GM21529 (cell line): ENCODE measurements around the gene NCSTN.
"Not testable (repeated sequence)": the region's sequence is repeated elsewhere in the genome, so short reads cannot be mapped to it uniquely, and the experiment has no call there.

Source experiments
- ATAC-seq: cut with Tn5 transposase; IDR thresholded peaks from one replicate; pipeline ENCODE4 v1.9.1; 2021; ENCODE audit not compliant: unreplicated experiment

NCSTN gene

DNA sequence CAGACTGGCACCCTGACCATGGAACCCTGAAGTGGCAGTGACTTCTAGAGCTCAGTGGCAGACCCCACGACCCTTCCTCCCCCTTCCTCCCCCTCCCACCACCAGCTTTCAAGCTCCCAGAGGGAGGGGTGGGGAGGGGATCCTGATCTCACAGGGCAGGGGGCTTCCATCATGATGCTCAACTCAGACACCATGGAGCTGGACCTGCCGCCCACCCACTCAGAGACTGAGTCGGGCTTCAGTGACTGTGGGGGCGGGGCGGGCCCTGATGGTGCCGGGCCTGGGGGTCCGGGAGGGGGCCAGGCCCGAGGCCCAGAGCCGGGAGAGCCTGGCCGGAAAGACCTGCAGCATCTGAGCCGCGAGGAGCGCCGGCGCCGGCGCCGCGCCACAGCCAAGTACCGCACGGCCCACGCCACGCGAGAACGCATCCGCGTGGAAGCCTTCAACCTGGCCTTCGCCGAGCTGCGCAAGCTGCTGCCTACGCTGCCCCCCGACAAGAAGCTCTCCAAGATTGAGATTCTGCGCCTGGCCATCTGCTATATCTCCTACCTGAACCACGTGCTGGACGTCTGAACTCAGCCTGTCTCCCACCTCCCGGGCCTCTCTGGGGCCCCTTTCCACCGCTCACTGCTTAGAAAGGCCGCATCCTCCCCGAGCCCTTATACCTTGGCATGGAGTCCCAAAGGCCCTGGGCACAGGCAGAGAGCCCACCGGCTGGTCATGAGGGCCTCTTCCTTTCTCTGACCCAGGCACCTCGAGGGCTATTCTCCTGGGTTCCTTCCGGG lies 27.6 kb downstream of the NCSTN start:
- no peak for ATAC-seq

GRCh38 chr1:160371346-160371631 lies 28.1 kb downstream of the NCSTN start:
- ATAC-seq: no peak

GRCh38 chr1:160371756-160372155 lies 28.6 kb downstream of the NCSTN start:
- ATAC-seq: no peak

DNA sequence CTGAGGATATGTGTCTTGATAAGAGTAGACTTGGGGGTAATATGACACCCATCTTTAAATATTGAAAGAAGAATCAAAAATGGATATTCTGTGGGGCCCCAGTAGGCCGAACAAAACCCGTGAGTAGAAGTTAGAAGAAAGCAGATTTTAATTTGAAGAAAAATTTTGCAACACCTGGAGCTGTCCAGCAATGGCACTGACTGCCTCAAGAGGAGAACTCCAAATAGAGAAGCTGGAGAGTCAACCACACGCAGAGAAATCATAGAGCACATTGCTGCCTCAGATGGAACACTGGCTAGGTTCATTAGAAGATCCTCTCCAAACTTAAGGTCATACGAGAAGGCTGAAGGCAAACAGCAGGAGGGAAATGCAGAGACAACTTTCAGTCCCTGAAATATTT lies 30.5 kb downstream of the NCSTN start:
- no peak for ATAC-seq

DNA sequence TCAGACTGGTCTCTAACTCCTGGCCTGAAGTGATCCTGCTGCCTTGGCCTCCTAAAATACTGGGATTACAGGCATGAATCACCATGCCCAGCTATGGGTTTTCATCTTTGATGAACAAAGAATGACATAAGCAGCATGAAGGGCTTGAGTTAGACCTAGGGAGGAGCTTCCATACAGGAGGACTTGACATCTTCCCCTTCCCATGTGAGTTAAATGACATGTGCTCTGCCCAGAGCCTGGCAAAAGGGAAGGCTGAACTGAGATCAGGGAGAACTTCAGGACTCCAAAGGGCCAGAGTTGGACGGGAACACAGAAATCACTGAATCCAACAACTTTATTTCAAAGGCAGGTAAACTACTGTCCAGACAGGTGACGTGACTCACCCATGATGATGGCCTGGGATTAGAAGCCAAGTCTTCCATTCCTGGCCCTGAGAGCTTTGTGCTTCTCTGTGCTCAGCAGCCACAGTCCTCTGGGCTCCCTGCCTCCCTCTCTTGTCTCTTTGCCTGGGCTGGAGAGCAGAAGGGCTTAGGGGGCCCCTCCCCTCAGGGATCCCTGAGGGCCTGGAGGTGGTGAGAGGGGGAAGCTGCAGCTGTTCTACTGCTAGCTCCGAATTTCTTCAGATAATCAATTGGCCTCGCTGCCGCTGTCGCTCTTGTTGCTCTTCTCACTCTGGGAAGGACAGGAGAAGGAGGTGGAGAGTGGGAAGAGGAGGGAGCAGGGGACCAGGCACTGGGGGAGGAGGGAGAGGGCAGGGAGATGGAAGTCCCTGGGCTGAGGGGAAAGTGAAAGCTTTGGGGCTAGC lies 31.3 kb downstream of the NCSTN start:
- ATAC-seq: no peak

GRCh38 chr1:160375788-160376524 lies 32.8 kb downstream of the NCSTN start:
- no peak for ATAC-seq

GRCh38 chr1:160376525-160377131 lies 33.4 kb downstream of the NCSTN start:
- ATAC-seq: no peak

GRCh38 chr1:160377585-160378206 lies 34.5 kb downstream of the NCSTN start:
- no peak for ATAC-seq

DNA sequence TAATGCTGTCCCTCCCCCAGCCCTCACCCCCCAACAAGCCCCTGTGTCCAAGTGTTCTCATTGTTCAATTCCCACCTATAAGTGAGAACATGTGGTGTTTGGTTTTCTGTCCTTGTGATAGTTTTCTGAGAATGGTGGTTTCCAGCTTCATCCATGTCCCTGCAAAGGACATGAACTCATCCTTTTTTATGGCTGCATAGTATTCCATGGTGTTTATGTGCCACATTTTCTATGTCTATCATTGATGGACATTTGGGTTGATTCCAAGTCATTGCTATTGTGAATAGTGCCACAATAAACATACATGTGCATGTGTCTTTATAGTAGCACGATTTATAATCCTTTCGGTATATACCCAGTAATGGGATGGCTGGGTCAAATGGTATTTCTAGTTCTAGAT lies 41.6 kb downstream of the NCSTN start:
- not testable (repeated sequence) for ATAC-seq

- not testable (repeated sequence) for ATAC-seq
Observed at GRCh38 chr1:160388406-160388805, 45.2 kb downstream of the NCSTN start.

- ATAC-seq: no peak
Observed at GRCh38 chr1:160394673-160395072, 51.5 kb downstream of the NCSTN start.

GRCh38 chr1:160397651-160398050 lies 54.5 kb downstream of the NCSTN start:
- no peak for ATAC-seq

DNA sequence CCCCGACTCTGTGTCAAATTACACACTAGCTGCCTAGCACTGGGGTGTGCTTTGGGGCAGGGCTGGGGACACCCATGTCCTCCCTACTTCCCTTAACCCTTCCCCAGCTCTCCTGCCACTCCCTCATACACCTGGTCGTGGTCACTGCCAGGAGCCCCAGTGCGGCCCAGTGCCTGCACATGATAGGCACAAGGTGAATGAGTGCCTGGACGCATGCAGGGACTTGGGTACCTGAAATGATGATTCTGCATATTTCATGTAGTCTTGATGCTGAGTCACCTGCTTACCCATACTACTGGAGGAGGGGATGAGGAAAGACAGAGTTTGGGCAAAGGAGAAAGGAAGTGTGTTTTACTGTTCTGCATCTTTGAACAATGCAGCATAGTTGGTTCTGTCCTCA lies 55.6 kb downstream of the NCSTN start:
- no peak for ATAC-seq

GRCh38 chr1:160399544-160400222 lies 56.5 kb downstream of the NCSTN start:
- ATAC-seq: no peak

DNA sequence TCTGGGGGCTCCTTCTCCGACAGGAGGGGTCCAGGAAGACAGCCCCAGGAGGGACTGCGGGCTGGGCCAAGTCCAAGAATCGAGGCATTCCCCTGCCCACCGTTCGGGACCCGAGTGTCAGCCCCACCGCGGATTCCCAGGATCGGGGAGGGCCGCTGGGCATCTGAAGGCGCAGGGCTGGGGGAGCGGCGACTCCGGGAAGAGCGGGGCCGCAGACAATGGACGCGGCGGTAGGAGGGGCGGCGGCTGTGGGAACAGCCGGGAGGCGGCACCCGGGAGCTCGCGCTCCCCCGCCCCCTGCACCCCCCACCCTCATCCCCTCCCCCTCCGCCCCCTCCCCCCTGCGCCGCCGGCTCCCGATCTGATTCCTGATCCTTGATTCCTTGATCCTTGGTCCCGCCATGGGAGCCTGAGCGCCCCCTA lies 57.1 kb downstream of the NCSTN start, which contains the start of gene VANGL2:
TSS of gene VANGL2 (plus strand) at position 342 of the 423 bp plus-strand sequence. CDS start 15,274 bp downstream, outside the sequence.
- ATAC-seq: no peak

GRCh38 chr1:160400646-160401486 lies 57.7 kb downstream of the NCSTN start:
- no peak for ATAC-seq

DNA sequence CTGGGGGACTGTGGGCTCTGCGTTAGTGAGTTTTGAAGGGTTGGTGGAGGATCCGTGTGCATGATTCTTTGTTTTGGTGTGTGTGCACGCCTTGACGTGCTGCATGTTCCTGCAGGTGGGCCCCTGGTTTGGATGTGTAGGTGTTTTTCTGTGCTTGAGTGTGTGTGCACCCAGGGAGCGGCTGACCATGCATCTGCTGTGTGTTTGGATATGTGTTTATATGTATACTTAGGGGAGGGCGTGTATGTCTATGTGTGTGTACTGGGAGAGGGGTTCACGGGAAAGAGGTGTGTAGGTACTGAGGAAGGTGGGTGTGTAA lies 58.3 kb downstream of the NCSTN start:
- no peak for ATAC-seq

- ATAC-seq: no peak
Observed at GRCh38 chr1:160402001-160402795, 59.0 kb downstream of the NCSTN start.

- no peak for ATAC-seq
Observed at GRCh38 chr1:160403244-160403643, 60.1 kb downstream of the NCSTN start.
